Transverse colon (tissue), 3 donors: ENCODE measurements around the gene RECQL.

Experiments
- POLR2A ChIP-seq: fragments of 450-650 bp; IDR thresholded peaks from one replicate; pipeline ENCODE4 v1.6.1; 2016; ENCODE audit warnings: antibody characterized with exemption, mild to moderate bottlenecking, moderate library complexity
- TF ChIP-seq, protein P1 (sequence below), 5 experiments: fragments of 200-600 bp in 3 of 5; fragments of 450-650 bp in 2 of 5; sonication (generic) in 3 of 5; IDR thresholded peaks; 1 replicate in 2 of 5; 2 replicates in 3 of 5; pipeline ENCODE4 v1.5.1; 2016 to 2017; ENCODE audit warnings: antibody characterized with exemption in 5 of 5, inconsistent platforms in 3 of 5, mild to moderate bottlenecking in 2 of 5, moderate library complexity in 1 of 5

DNA sequence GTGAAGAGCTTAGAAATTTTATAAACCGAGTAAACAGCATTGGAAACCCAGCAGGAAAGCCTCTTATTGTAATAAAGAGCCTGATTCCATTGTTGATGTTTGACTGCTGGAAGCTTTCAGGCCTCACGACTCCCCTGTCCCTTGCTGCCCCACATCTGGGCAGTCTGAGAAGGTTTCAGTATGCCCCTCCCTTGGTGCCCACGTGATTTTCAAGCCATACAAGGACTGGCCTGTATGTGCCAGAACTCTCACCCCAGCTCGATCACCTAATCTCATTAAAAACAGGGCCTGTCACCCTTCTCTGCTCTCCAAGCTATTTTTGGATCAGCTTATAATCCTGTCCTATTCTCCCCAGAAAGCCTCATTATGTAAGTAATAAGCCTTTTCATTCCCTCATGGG lies 71.4 kb downstream of the RECQL start:
- TF ChIP-seq, protein P1, sequence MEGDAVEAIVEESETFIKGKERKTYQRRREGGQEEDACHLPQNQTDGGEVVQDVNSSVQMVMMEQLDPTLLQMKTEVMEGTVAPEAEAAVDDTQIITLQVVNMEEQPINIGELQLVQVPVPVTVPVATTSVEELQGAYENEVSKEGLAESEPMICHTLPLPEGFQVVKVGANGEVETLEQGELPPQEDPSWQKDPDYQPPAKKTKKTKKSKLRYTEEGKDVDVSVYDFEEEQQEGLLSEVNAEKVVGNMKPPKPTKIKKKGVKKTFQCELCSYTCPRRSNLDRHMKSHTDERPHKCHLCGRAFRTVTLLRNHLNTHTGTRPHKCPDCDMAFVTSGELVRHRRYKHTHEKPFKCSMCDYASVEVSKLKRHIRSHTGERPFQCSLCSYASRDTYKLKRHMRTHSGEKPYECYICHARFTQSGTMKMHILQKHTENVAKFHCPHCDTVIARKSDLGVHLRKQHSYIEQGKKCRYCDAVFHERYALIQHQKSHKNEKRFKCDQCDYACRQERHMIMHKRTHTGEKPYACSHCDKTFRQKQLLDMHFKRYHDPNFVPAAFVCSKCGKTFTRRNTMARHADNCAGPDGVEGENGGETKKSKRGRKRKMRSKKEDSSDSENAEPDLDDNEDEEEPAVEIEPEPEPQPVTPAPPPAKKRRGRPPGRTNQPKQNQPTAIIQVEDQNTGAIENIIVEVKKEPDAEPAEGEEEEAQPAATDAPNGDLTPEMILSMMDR (IDR thresholded peaks at IDR 0.05): no peak
- TF ChIP-seq POLR2A: no peak
